OCI-LY1 (cell line): ENCODE measurements around the gene CNTNAP2.

ENCODE experiments used
- H2AFZ ChIP-seq: fragments of 200-600 bp; sonication (generic), shearing (Covaris generic); 2 replicates; pipeline ENCODE4 v1.6.0; 2014; ENCODE audit warnings: antibody characterized with exemption, mild to moderate bottlenecking, low read length
- H3F3A ChIP-seq: fragments of 200-600 bp; sonication (generic), shearing (Covaris generic); 2 replicates; pipeline ENCODE4 v1.6.0; 2014; ENCODE audit warnings: mild to moderate bottlenecking, antibody characterized with exemption, low read length, moderate library complexity; ENCODE audit not compliant: insufficient read depth
- H3K27ac ChIP-seq: fragments of 200-600 bp; sonication (generic); 2 replicates; pipeline ENCODE4 v1.5.1; 2014; ENCODE audit warnings: low read length, mixed run types, mild to moderate bottlenecking, low read depth; ENCODE audit not compliant: poor library complexity, severe bottlenecking
- H3K27me3 ChIP-seq: fragments of 200-600 bp; sonication (generic); 2 replicates; pipeline ENCODE4 v1.6.0; 2014; ENCODE audit warnings: antibody characterized with exemption, mild to moderate bottlenecking, low read length, moderate library complexity; ENCODE audit not compliant: insufficient read depth
- H3K36me3 ChIP-seq: fragments of 200-600 bp; sonication (generic); 2 replicates; pipeline ENCODE4 v1.6.1; 2014; ENCODE audit warnings: mild to moderate bottlenecking, antibody characterized with exemption, low read length, moderate library complexity, mixed read lengths; ENCODE audit not compliant: insufficient read depth
- H3K4me1 ChIP-seq: fragments of 200-600 bp; sonication (generic); 2 replicates; pipeline ENCODE4 v1.5.1; 2014; ENCODE audit warnings: mild to moderate bottlenecking, low read length, moderate library complexity; ENCODE audit not compliant: insufficient read depth, severe bottlenecking
- H3K4me2 ChIP-seq: fragments of 200-600 bp; sonication (generic), shearing (Covaris generic); 2 replicates; pipeline ENCODE4 v1.6.1; 2014; ENCODE audit warnings: low read length
- H3K4me3 ChIP-seq: fragments of 200-600 bp; sonication (generic); 2 replicates; pipeline ENCODE4 v1.5.1; 2014; ENCODE audit warnings: low read length, low read depth, mild to moderate bottlenecking, mixed read lengths; ENCODE audit not compliant: poor library complexity, severe bottlenecking
- H3K79me2 ChIP-seq: fragments of 200-600 bp; shearing (Covaris generic); 2 replicates; pipeline ENCODE4 v1.6.1; 2016; ENCODE audit warnings: mixed run types, low read length, mixed read lengths; ENCODE audit not compliant: insufficient read depth
- H3K9ac ChIP-seq: fragments of 200-600 bp; sonication (generic), shearing (Covaris generic); 2 replicates; pipeline ENCODE4 v1.6.1; 2014; ENCODE audit warnings: mild to moderate bottlenecking, low read length, mixed read lengths
- H3K9me2 ChIP-seq: fragments of 200-600 bp; sonication (generic), shearing (Covaris generic); 2 replicates; pipeline ENCODE4 v1.6.1; 2014; ENCODE audit warnings: low read depth, mild to moderate bottlenecking, low read length, mixed read lengths
- H3K9me3 ChIP-seq: fragments of 200-600 bp; shearing (Covaris generic); 2 replicates; pipeline ENCODE4 v1.6.1; 2014; ENCODE audit warnings: low read length, mixed read lengths
- H4K20me1 ChIP-seq: fragments of 200-600 bp; sonication (generic), shearing (Covaris generic); 2 replicates; pipeline ENCODE4 v1.6.0; 2016; ENCODE audit warnings: mild to moderate bottlenecking, low read length; ENCODE audit not compliant: insufficient read depth
- EZH2 ChIP-seq: fragments of 200-600 bp; sonication (generic), shearing (Covaris generic); IDR thresholded peaks from 2 replicates; pipeline ENCODE4 v1.8.0; 2017; ENCODE audit warnings: borderline replicate concordance, mixed run types, mild to moderate bottlenecking, antibody characterized with exemption, low read length, moderate library complexity, mixed read lengths
- TF ChIP-seq, protein P1 (sequence below): fragments of 200-600 bp; sonication (generic), shearing (Covaris generic); IDR thresholded peaks from 2 replicates; pipeline ENCODE4 v1.5.1; 2017; ENCODE audit warnings: mild to moderate bottlenecking, antibody characterized with exemption, low read length, moderate library complexity, mixed read lengths

CNTNAP2 gene

DNA sequence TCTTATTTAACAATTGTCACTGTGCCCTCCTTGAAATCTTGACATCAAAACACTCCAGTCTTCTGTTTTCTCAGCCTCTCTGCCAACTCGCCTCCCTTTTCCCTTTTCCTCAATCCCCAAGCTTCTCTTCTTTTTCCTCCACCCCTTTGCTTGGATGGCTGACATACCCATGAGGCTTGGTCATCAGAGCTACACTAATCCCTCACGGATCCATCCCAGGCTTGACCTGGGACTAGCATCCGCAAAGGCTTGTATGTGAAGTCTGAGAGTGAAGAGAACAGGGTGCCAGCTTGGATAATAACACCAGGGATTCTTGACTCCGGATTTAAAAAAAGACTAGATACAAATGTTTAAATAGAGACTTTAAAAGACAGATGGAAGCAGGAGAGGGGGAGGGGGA, 2045.2 kb downstream of the CNTNAP2 start:
- Histone ChIP-seq H3K9ac (no peak overlapping the region), H3K4me1 (no peaks in the 10 kb centered on the region), H3K79me2 (no peaks in the 10 kb centered on the region), H3K4me2 (no peak overlapping the region), H3K27me3 (no peaks in the 10 kb centered on the region), H3K9me2 (no peaks in the 10 kb centered on the region), H3K4me3 (no peak overlapping the region), H3K36me3 (no peaks in the 10 kb centered on the region), H4K20me1 (no peaks in the 10 kb centered on the region), H2AFZ (no peak overlapping the region), H3K27ac (no peak overlapping the region), H3F3A (no peaks in the 10 kb centered on the region), H3K9me3 (no peaks in the 10 kb centered on the region)
- no peak for TF ChIP-seq EZH2
- TF ChIP-seq, protein P1, sequence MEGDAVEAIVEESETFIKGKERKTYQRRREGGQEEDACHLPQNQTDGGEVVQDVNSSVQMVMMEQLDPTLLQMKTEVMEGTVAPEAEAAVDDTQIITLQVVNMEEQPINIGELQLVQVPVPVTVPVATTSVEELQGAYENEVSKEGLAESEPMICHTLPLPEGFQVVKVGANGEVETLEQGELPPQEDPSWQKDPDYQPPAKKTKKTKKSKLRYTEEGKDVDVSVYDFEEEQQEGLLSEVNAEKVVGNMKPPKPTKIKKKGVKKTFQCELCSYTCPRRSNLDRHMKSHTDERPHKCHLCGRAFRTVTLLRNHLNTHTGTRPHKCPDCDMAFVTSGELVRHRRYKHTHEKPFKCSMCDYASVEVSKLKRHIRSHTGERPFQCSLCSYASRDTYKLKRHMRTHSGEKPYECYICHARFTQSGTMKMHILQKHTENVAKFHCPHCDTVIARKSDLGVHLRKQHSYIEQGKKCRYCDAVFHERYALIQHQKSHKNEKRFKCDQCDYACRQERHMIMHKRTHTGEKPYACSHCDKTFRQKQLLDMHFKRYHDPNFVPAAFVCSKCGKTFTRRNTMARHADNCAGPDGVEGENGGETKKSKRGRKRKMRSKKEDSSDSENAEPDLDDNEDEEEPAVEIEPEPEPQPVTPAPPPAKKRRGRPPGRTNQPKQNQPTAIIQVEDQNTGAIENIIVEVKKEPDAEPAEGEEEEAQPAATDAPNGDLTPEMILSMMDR, result no peak

DNA sequence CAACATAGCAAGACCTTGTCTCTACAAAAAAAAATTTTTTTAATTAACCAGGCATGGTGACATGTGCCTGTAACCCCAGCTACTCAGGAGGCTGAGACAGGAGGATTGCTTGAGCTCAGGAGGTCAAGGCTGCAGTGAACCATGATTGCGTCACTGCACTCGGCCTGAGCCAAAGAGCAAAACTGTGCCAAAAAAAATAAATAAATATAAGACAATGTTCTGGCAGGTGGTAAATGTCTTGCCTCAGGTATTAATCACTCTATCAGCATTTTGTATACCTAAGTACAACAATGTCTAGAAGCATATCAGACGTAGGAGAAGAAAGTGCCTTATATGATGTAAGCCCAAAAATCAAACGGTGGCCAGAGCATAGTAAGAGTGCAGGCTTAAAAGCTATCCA, 2046.2 kb downstream of the CNTNAP2 start:
- H3K9me3 ChIP-seq, result no peaks in the 10 kb centered on the region
- H3F3A ChIP-seq, result no peaks in the 10 kb centered on the region
- H3K36me3 ChIP-seq, result no peaks in the 10 kb centered on the region
- TF ChIP-seq, protein P1, result no peak
- no peak for TF ChIP-seq EZH2
- H3K27me3 ChIP-seq, result no peaks in the 10 kb centered on the region
- no peak overlapping the region for H3K9ac ChIP-seq
- no peak overlapping the region for H3K27ac ChIP-seq
- H3K4me2 ChIP-seq, result no peak overlapping the region
- no peaks in the 10 kb centered on the region for H4K20me1 ChIP-seq
- H2AFZ ChIP-seq, result no peak overlapping the region
- no peaks in the 10 kb centered on the region for H3K9me2 ChIP-seq
- H3K79me2 ChIP-seq, result no peaks in the 10 kb centered on the region
- H3K4me3 ChIP-seq, result no peak overlapping the region
- no peaks in the 10 kb centered on the region for H3K4me1 ChIP-seq

DNA sequence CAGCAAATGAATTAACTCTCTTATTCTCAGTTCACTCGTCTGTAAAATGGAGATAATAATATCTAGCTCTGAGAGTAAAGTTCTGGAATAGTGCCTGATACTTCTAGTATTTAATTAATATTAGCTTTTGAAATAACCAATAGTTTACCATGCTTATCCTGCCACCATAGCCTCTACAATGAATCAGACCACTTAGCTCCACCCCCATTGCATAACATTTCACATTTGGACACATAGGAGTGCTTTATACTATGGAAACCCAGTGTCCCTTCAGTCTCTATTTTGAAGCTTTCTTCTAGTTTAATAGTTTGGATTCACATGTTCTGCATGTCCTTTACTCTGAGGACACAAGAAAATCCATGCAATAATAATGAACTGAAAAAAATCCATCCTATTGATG, 2046.6 kb downstream of the CNTNAP2 start:
- H3K4me2 ChIP-seq, result no peak overlapping the region
- no peaks in the 10 kb centered on the region for H4K20me1 ChIP-seq
- no peaks in the 10 kb centered on the region for H3F3A ChIP-seq
- no peak overlapping the region for H3K4me3 ChIP-seq
- no peaks in the 10 kb centered on the region for H3K27me3 ChIP-seq
- H3K9ac ChIP-seq, result no peak overlapping the region
- H3K27ac ChIP-seq, result no peak overlapping the region
- H3K79me2 ChIP-seq, result no peaks in the 10 kb centered on the region
- no peaks in the 10 kb centered on the region for H3K9me3 ChIP-seq
- no peaks in the 10 kb centered on the region for H3K36me3 ChIP-seq
- H3K9me2 ChIP-seq, result no peaks in the 10 kb centered on the region
- no peak overlapping the region for H2AFZ ChIP-seq
- no peak for TF ChIP-seq EZH2
- TF ChIP-seq, protein P1, result no peak
- no peaks in the 10 kb centered on the region for H3K4me1 ChIP-seq
